PFSK-1 (cell line): ENCODE data around the gene TTC34.

ENCODE experiments used
- FOXP2 ChIP-seq: optimal IDR thresholded peaks from 2 replicates; pipeline ENCODE3; 2011; ENCODE audit warnings: borderline replicate concordance, control low read depth, inconsistent platforms; ENCODE audit not compliant: insufficient read depth; ENCODE audit errors: extremely low read length, extremely low read depth
- POLR2AphosphoS5 ChIP-seq: IDR thresholded peaks from 2 replicates; pipeline ENCODE4 v1.6.1; 2012; ENCODE audit warnings: low read depth, mild to moderate bottlenecking, control low read depth, low read length, moderate library complexity
- REST ChIP-seq, 2 experiments: IDR thresholded peaks; 2 replicates each; pipeline versions ENCODE4 v1.6.1 to v1.8.0; 2011 to 2012; ENCODE audit warnings: low read depth in 2 of 2, low read length in 2 of 2, control low read depth in 1 of 2, inconsistent platforms in 1 of 2, mild to moderate bottlenecking in 1 of 2, moderate library complexity in 1 of 2; ENCODE audit not compliant: insufficient read depth in 1 of 2
- SIN3A ChIP-seq: IDR thresholded peaks from 2 replicates; pipeline ENCODE4 v1.6.1; 2012; ENCODE audit warnings: mild to moderate bottlenecking, low read length, moderate library complexity, borderline replicate concordance; ENCODE audit not compliant: insufficient read depth
- TAF1 ChIP-seq: IDR thresholded peaks from 2 replicates; pipeline ENCODE4 v1.6.1; 2012; ENCODE audit warnings: low read length, control low read depth, borderline replicate concordance; ENCODE audit not compliant: insufficient read depth

The TTC34 gene

GRCh38 chr1:2791027-2791760, 10.3 kb downstream of the TTC34 start:
- TF ChIP-seq POLR2AphosphoS5: no peak

GRCh38 chr1:2789986-2790581, 11.4 kb downstream of the TTC34 start:
- no peak for TF ChIP-seq TAF1

- TF ChIP-seq FOXP2: no peak
- TF ChIP-seq REST (IDR thresholded peaks at IDR 0.05; ENCODE audit: insufficient read depth in 1 of 2, low read depth in 2 of 2, low read length in 2 of 2): no peak
- no peak for TF ChIP-seq TAF1
- TF ChIP-seq POLR2AphosphoS5: no peak
- no peak for TF ChIP-seq SIN3A
Measured at GRCh38 chr1:2789164-2789985, 12.1 kb downstream of the TTC34 start.

- no peak for TF ChIP-seq TAF1
- TF ChIP-seq REST (IDR thresholded peaks at IDR 0.05; ENCODE audit: insufficient read depth in 1 of 2, low read depth in 2 of 2, low read length in 2 of 2): no peak
- TF ChIP-seq FOXP2: no peak
Measured at GRCh38 chr1:2788506-2789163, 12.9 kb downstream of the TTC34 start.

GRCh38 chr1:2787163-2787911, 14.2 kb downstream of the TTC34 start:
- TF ChIP-seq FOXP2: no peak
- TF ChIP-seq REST (IDR thresholded peaks at IDR 0.05; ENCODE audit: insufficient read depth in 1 of 2, low read depth in 2 of 2, low read length in 2 of 2): no peak
